ENCODE measurements around the gene RPH3AL.
A peak's percentile ranks its signal among the peaks of the same experiment; 100 is the strongest.
"Not testable (repeated sequence)": the region's sequence is repeated elsewhere in the genome, so short reads cannot be mapped to it uniquely, and the experiment has no call there.

RPH3AL gene

DNA sequence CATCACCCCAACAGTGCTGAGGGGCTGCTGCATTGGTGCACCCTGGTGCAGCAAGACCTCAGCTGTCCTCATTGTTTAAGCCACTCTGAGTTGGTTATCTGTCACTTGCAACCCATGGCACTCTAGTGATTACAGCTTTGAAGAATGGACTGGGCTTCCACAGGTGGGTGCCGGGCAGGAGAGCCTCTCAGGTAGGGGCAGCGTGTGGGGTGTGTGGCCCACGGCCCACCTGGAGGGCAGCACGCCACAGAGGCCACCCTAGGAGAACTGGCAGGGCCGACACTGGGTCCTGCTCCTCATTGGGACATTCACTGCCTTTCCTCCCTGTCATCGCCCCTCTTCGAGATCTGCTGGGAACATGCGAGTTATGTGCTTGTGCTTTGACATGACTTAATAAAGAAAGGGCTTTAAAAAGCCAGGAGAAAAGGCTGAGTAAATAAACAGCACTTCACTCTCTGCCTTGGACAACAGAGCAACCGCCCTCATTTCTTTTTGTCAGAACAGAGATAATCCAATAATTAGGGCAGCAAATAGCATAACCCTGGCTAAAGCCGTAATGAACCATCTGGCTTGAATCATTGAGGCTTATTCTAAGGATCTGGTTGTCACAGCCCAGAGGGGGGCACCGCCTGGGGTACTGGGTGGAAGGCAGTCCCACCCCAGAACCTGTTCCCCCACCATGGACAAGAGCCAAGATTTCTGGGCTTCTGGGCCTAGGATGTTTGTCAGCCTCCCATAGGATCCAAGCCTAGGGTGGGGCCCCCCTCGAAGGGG, 174.1 kb downstream of the RPH3AL start:
- DNase-seq (ENCODE audit: low spot score), result no peak

GRCh38 chr17:177762-178161, 174.8 kb downstream of the RPH3AL start:
- DNase-seq (ENCODE audit: low spot score), result no peak

DNA sequence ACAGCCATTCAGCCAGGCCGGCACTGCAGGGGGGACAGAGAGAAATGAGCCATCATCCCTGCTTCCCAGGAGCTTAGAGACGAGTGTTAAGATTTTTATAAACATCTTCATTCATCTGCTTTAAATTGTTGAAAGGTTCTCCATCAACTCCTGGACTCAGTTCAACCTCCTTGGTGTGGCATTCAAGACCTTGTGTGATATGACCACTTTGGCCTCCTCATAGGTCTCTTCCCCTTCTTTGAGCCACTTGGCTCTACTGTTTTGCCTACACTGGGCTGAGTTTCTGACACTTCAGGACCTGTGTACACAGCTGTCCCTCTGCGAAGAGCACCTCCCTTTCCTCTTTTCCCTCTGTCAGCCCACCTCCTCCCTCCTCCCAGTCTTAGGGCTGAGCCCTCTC, 175.5 kb downstream of the RPH3AL start:
- DNase-seq (ENCODE audit: low spot score), result no peak

DNA sequence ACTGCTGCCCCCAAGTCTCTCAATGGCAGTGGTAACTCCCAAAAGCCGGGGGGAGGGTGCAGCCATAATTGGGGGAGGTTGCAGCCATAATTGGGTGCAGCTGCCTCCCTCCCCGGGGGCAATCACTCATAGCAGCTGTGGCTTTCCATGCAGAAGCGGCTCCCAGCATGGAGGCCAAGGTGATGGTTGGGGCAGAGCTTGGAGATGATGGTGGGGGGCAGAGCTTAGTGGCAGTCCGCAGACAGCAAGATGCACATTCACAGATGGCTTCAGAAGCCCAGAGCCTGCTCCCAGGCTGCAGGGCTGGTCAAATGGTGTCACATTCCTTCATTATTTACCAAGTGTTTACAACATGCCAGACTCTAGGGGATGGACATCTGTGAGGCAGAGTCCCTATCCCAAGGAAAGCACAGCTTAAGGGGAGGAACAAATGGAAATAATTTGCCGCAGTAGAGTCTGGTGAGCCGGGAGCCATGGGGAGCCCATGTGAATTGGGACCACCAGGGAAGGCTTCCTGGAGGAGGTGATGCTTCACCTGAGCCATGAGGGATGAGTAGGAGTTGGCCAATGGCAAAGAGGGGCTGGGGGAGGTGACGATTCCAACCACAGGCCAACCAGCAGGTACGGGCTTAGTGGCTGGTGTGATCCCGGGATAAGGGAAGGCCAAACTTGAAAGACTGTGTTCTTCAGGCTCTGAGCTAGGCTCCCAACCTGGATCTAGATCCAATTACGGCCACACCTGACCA, 179.3 kb downstream of the RPH3AL start:
- no peak for DNase-seq (ENCODE audit: low spot score)

DNA sequence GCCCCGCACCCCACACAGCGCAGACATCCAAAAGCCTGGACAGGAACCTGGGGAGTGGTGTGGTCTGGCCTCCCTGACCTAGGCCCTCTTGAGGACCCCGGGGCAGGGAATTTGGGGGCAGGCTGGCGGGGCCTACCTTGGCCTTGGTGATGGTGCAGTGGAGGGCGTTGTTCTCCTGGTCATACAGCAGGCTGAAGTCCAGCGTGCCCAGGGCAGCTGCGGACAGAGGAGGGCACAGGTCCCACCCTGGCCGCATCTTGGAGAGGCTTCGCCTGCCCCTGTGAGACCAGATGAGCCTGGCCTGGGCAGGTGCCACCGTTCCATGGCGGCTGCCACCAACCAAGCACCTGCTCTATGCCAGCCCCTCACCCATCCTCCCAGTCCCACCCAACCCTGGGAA, 180.2 kb downstream of the RPH3AL start:
- no peak for DNase-seq (ENCODE audit: low spot score)

DNA sequence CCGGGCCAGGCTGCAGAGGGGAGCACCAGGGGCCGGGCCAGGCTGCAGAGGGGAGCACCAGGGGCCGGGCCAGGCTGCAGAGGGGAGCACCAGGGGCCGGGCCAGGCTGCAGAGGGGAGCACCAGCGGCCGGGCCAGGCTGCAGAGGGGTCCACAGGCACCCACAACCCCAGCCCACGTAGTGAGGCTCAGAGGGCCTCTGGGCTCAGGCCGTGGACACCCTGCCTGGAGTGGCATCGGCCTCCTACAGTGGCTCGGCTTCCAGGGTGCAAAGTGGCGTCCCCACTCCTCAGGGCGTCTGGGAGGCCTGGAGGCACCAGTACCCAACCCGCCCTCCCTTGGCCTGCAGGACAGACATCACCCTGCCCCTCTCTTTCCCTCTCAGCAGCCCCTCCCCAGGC, 180.7 kb downstream of the RPH3AL start:
- DNase-seq (ENCODE audit: low spot score), result no peak

DNA sequence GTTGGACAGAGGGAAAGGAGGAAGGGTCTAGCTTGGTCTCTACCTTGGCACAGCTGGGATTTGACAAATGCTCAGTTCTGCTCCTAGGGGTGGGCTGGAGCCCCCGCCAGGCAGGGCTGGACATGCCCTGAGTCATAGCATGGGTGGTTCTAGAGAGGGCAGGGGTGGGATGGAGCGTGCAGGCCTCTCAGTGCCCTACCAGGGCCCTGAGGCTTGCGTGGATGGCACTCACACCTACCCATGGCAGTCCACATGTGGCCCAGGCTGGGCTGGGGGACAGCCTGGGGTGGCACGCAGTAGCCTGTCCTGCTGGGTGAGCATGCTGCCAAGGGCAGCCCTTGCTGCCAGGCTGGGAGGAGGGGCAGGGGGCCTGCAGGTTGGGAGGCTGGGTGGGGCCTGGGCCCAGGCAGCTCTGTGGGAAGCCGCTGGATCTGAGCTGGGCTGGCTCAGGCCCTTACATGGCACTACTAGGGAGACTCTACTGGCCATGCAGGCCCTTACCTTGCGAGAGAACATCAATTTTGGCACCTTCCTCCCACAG, 182.4 kb downstream of the RPH3AL start:
- no peak for DNase-seq (ENCODE audit: low spot score)

DNA sequence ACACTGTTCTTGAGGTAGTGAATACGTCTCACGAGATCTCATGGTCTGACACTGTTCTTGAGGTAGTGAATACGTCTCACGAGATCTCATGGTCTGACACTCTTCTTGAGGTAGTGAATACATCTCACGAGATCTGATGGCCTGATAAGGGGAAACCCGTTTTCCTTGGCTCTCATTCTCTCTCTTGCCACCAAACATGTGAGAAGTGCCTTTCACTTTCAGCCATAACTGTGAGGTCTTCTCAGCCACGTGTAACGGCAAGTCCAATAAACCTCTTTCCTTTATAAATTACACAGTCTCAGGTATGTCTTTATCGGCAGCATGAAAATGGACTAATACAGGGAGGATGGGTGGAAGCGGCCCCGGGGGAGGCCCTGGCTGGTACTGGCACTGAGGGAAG, 184.0 kb downstream of the RPH3AL start:
- not testable (repeated sequence) for DNase-seq (ENCODE audit: low spot score)

DNA sequence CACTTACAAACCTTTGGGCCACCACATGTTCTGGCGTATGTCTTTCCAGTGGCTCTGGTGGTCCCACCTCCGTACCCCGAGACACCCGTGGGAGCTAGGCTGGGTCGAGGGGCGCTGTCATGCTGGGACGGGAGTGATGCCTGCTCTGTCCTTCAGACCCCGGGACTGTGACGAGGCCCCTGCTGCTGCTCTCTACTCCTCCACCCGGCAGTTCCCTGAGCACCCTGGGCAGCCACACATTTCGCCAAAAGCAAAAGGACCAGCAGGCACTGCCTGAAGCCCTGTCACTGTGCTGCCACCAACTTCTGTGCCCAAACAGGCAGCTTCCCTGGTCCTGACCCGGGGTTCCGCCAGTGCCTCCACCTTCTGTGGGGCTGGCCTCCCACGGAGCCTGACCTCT, 186.7 kb downstream of the RPH3AL start:
- no peak for DNase-seq (ENCODE audit: low spot score)

DNA sequence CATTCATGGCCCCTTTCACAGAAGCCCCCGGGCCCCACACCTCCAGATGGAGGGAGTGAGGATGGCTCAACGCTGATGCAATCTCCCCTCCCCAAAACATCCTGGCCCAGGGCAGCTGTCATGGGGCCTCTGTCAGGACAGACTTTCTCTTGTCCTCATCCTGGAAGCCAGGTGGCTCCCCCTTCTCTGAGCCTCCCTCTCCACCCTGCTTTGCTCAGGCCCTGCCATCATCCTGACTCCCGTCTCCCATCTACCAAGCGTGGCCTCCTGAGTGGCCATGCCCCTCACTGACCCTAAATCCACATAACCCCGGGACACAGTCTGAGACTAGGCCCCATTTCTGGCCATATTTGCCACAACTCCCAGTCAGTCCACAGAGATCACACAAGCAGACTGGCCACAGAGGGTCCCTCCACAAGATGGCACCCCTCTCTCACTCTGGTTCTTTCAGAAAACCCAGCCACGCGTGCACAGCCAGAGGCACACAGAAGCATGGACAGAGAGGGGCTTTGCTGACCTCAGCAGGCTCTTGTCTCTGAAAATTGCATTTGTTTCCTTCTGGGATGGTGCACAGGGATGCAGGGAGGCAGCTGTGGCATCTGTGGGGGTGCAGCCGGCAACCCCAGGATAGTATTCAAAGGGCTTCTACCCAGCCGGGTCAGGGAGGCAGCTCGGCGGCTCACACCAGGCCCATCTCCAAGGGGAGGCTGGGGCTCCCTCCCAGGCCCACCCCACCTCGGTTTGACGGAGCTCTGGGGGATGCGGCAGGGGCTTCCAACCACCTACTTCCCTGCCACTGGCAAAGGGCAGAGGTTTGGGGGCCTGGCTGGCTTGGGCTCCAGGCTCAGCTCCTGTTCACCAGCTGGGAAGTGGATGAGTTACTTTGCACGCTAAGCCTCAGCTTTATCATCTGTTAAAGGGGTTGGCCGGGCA, 188.0 kb downstream of the RPH3AL start:
- DNase-seq (ENCODE audit: low spot score), result peak; percentile 82

DNA sequence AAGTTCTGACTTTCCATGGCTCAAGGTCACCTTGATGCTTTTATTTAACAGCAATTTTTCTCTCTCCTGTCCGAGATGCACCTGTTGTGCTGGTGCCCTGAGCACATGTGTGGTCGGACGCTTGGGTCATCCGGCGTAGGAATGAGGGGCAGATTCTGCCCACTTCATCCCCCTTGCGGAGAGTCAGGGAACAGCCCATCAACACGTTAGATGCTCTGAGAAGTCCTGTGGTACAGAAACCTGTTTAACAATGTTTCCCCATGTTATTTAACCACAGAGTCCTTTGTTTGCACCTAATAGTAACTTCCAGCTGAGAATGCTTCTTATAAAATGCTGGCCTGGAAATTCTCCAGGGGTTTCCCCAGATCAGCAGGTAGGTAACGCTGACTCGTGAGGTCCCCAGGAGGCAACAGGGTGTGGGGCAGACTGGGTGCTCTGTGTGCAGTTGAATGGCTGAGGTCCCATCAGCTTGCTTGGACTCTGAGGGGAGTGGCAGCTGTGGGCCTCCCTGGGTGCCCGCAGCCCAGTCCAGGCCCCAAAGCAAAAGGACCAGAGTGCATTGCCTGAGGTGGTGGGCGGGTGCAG, 189.0 kb downstream of the RPH3AL start:
- no peak for DNase-seq (ENCODE audit: low spot score)

DNA sequence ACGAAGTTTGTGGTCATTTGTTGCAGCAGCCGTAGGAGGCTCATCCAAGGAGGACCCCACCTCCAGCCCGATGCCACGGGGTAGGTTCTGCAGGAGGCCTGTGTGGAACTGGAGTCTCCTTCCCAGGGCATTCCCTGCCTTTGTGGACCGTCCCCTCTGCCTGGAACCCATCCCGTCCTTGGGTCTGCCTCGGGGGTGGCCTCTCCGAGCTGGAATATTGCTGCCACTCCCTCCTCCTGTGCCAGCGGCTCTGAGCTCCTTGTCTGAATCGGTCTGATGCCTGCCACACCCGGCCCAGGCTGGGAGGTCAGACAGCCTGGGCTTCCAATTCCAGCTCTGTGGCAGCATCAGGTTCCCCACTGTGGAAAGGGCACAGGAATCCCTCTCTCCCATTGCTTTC, 189.9 kb downstream of the RPH3AL start:
- DNase-seq (ENCODE audit: low spot score), result no peak
